Measurements from ENCODE around the gene TMEM198.
A peak's percentile ranks its signal among the peaks of the same experiment; 100 is the strongest.

The TMEM198 gene

DNA sequence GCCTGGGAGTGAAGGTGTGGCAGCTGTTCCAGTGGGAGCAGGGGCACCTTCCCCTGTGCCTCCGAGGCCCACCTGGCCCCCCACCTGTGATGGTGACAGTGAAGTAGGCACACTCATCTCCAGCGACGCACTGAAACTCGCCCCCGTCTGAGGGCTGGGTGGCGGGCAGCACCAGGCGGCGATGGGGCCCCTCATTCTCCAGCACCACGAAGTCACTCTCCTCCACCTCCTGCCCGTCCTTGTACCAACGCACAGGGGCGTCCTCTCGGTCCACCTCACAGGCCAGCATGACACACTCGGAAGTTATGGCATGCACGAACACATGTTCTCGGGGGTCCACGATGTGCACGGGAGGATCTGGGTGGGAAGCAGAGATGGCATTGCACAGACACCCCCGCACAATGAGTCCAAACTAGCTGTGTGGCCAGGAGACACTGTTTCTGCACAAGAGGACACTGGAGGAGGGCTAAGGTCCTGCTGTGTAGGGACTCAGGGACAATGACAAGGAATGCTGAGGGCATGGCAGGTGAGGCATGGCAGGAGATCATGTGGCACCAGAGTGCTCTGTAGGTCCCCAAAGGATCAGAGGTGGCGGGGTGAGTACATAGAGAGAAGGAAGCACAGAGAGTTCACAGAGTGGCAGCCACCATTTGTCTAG lies 19.6 kb downstream of the TMEM198 start:
- no peak for DNase-seq

DNA sequence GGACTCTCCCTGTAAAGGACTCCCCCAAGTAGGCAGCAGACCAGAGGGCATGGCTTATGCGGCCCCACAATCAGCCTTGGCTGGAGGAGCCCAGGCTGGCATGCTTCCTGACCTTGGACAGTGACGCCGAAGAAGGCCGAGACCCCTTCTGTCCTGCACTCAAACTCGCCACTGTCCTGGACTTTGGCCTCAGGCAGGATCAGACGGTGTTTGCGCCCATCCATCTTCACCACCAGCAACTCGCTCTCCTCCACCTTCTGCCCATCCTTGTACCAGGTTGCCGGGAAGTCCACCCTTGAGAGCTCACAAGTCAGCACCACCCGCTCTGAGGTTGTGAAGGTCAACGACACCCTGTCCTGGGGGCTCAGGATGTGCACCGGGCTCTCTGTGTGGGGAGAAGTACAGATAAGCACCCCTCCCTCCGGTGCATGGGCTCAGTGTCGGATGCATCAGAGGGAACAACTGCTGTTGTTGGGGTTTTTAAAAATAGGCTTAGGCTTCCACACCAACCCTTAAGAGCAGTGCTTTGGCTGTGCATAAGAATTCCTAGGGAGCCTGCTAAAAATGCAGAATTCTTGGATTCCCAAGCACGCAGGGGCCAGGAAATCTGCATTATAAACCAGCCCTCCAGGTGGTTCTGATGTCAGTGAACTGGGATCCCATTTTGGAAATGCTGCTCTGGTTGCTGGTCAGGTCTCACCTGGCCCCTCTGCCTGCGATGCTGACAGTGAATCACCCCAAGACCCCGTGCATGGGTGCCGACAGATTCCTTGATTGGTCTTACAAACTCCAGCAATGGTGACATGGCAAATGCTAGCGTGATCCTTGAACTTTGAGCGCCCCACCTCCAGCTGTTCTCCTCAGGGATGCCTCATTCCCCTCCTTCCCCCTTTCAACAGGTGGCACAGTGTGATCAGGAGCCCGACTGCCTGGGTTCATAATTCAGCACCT lies 21.6 kb downstream of the TMEM198 start:
- DNase-seq = no peak

DNA sequence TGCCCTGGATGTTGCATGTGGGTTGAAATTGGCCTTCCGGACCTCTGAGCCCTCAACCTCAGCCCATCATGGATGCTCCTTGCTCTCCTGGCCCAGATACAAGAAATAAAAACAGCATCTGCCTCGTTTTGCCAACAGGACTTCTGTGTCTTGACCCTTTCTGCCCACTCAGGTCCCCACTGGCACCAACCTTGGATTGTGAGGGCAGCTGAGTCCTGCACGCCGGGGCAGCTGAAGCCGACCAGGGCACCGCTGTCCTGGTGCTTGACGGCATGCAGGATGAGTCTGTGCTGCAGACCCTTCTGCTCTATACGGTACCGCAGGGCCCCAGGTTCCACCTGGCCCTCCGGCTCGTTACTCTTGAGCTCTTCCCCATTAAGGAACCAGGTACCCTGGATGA lies 22.8 kb downstream of the TMEM198 start:
- no peak for DNase-seq

DNA sequence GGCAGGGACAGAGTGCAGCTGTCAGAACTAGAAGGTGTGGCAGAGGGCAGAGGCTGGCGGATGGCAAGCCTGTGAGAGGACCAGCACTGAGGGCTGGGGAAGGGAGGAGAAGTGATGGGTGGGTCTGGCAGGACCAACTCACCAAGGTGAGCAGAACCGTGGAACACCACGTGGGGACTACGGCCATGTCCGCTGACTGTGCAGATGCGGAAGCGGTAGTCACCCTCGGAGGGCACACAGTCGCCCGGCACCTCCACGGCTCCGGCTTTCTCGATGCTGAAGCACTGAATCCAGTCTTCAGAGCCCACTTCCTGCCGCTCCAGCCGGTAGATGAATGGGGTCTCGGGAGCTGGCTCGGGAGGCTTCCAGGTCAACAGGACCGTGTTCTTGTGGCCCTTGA lies 23.3 kb downstream of the TMEM198 start:
- DNase-seq = no peak

DNA sequence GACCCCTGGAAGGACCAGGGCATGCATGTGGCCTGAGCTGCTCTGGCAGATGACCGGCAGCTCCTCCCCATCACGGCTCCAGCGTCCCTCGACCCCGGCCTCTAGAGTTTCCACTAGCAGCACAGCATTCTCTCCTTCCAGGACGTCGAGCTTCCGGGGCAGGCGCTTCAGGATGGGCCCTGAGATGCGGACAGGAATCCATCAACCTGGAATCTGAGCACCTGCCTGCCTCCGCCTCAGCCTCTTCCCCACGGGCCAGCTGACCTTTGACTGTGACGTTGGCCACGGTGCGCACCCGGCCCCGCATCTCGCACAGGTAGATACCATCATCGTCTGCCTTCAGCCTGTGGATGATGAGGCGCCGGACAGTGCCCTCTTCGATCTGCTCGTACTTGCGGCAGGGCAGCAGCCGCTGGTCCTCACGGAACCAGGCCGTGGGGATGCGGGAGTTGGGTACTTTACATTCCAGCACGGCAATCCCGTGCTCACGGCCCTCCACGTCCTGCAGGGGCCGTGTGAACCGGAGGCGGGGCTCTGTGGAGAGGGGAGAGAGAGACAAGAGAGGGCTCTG lies 24.0 kb downstream of the TMEM198 start:
- DNase-seq = no peak

DNA sequence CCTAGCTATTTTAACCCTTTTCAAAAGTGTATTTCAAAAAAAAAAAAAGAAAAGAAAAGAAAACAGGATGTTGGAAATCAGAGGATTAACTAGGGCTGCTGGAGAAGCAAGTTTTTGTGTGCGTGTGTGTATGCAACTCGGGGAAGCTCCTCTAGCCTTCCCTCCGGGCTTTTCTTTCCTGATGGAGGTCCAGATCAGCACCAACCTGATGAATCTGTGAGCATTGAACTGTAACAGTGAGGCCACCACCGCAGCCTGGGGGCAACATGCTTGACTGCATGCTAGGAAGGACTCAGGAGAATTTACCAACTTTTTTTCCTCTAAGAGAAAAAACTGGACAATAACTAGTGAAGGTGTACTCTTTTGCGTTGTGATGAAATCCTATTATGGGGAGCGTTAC lies 25.2 kb downstream of the TMEM198 start:
- no peak for DNase-seq

DNA sequence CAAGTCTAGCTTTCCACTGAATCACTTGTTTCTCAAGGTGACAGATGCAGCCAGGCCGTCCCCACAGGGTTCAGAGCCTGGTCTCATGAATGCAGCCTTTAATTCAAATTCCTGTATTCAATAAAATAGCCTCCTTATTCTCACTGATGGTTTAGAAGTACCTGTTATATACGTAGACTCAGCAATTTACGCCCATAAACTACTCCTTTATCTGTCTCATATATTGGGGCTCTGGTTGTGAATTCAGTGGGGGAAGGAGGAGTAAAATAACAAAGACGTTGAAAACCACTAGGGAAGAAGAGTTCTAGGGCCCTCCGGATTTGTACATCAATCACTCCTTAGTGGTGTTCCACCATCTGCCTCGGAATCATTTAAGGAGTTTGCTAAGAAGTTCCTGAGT lies 25.8 kb downstream of the TMEM198 start:
- no peak for DNase-seq

DNA sequence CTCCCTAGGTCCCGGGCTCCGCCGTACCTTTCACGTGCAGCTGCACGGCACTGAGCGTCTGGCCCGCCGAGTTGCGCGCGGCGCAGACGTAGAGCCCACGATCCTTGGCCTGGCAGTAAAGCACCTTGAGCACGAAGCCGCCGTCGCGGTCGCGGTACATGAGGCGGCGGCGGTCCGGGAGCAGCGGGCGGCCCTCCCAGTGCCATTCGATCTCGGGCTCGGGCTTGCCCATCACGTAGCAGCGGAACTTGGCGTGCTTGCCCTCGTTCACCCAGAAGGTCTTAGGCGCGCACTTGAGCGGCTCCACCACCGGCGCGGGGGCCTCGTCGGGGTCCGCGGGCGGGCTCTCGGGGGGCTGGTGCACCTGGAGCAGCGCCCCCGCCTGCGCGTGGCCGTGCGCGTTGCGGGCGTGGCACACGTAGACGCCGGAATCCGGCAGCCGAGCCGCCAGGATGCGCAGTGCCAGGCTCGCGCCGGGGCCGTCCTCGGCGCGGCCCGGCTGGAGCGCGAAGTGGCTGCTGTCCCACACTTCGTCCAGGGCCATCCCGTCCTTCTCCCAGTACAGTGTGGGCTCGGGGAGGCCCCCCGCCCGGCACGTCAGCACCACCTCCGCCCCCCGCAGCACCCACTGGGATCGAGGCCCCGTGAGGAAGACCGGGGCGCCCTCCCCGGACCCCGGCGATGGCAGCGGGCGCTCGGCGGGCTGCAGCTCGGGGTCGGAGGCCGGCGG lies 26.5 kb downstream of the TMEM198 start:
- DNase-seq = no peak

DNA sequence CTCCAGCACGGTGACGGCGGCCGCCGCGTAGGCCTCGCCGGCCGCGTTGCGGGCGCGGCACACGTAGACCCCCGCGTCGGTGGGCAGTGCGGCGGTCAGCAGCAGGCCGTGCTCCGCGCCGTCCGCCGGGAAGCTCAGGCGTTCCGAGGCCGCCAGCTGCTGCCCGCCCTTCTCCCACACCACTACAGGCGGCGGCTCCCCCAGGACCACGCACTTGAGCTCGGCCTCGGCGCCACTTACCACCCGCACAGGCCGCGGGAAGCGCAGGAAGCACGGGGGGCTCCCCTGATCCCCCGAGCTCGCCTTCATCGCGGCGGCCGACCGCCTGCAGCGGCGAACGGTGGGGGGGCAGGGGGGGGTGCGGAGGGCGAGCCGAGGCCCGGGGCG lies 27.1 kb downstream of the TMEM198 start:
- no peak for DNase-seq

DNA sequence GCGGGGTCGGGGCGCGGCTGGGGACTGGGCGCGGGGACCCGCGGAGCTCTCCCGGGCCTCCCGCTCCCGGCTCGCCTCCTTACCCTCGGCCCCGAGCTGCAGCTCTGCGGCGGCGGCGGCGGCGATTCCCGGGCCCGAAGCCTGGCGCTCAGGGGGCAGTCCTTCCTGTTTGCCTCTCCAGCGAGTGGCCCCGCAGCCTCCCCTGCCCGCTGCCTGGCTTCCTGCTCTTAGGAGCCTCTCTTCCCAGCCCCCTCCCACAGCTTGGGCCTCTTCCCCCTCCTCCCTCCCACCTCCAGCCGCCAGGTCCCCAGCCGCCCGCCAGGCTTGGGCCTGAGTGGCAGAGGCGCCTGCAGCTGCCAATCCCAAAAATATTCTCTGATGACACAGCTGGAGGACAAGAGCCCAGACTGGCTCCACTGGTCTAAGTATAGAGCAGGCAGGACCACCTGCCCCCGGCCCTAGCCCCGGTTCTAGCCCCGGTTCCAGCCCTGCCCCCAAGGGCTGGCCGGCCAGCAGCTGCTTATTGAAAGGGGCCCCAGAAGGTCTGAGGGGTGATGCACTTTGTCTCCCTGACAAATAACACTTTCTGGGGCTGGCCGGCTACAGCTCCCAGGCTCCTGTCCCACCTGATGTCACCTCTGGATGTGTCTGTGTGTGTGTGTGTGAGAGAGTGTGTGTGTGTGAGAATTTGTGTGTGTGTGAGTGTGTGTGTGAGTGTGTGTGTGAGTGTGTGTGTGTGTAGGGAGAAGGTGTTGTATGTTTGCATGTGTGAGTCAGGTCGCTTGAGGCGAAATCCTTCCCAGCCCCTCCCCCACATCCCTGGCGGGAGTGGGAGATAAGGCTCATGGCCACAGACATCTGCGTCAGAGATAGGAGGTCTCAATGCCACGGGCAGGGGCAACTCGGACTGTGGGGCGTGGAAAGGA lies 27.7 kb downstream of the TMEM198 start, which contains the start of gene OBSL1:
Gene OBSL1, minus strand, starts transcription at position 229 of the 926 bp plus-strand sequence. CDS start 307 bp downstream, outside the sequence.
- peak; percentile 59 for DNase-seq

DNA sequence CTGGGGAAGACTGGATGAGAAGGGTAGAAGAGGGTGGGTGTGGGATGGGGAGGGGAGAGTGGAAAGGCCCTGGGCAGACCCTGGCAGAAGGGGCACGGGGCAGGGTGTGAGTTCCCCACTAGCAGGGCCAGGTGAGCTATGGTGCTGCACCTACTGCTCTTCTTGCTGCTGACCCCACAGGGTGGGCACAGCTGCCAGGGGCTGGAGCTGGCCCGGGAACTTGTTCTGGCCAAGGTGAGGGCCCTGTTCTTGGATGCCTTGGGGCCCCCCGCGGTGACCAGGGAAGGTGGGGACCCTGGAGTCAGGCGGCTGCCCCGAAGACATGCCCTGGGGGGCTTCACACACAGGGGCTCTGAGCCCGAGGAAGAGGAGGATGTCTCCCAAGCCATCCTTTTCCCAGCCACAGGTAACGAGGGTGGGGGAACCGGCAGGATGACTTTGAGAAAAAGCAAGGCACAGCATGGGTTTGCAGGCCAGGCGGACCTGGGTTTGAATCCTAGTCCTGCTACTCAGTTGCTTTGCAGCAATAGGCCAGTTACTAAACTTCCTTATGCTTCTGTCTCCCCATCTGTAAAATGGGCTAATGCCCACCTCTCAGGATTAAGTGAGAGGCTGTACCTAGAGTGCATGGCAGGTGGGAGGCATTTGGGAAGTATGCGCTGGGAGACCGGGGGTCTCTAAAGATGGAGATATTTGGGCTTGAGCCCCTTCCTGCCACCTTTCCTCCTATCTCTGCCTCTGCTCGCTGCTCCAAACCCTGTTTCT lies 28.6 kb downstream of the TMEM198 start, which contains the start of gene INHA:
Gene INHA, plus strand, starts transcription at position 74 of the 765 bp plus-strand sequence. Its CDS starts 65 bp downstream, at position 139.
- no peak for DNase-seq

DNA sequence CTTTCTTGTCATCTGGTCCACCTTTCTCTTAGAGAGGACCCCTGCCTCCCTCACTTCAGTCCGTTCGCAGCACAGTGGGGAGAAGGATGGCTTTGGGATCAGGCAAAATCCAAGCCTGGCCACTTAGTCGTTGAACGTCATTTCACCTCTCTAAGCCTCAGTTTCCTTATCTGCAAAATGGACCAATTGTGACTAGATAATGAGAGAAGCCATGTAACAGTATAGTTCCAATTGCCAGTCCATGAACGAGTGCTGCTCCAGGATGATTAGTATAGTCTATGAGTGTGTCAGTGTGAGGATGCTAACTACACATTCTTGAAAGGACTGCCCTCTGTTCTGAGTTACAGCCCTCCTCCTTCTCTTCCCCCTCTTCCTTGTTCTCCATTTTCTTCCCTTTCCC lies 29.3 kb downstream of the TMEM198 start:
- no peak for DNase-seq

DNA sequence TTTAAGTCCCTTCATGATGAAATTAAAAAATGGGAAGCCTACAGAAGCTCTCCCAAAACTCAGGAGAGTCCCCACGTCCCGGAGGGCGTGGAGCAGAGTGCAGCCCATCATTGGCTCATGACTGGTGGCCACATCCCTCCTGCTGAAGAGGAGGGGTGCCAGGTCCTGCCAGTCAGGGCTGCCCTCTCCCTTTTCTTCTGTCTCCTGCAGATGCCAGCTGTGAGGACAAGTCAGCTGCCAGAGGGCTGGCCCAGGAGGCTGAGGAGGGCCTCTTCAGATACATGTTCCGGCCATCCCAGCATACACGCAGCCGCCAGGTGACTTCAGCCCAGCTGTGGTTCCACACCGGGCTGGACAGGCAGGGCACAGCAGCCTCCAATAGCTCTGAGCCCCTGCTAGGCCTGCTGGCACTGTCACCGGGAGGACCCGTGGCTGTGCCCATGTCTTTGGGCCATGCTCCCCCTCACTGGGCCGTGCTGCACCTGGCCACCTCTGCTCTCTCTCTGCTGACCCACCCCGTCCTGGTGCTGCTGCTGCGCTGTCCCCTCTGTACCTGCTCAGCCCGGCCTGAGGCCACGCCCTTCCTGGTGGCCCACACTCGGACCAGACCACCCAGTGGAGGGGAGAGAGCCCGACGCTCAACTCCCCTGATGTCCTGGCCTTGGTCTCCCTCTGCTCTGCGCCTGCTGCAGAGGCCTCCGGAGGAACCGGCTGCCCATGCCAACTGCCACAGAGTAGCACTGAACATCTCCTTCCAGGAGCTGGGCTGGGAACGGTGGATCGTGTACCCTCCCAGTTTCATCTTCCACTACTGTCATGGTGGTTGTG lies 30.9 kb downstream of the TMEM198 start:
- DNase-seq = peak; percentile 34

DNA sequence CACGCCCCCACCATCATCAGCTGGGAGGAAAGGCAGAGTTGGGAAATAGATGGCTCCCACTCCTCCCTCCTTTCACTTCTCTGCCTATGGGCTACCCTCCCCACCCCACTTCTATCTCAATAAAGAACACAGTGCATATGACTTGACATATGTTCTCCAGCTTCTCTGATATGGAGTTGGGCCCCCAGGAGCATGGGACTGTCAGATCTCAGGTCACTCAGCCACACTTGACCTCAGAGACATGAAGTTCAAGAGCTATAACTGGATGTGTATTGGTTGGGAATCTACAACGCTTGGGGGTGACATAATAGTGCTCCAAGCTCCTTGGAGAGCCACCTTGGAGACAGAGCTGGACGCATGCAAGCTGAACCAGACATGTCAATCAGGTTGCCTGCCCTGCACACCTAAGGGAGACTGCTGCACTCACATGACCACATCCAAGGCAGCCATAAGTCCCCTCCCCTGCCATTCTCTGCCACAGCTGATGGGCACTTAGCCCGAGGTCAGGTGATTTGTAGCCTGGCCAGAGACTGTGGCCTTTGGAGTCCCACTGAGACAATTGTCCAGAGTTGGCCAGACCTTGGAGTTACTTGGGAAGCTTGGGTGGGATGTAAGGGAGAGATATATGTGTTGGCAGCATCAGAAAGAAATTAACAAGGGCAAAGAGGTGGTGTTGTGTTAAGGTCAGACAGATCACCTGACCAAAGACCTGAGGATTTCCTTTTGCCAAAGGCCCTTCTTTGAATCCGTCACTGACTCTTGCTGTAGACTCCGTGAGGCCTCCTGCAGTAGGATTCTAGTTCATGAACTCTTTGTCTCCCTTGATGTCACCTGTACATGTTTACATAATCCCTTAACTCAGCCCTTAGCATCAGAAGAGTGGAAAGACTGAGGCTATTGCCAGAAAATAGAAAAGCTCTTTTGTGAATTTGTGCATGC lies 32.0 kb downstream of the TMEM198 start:
- DNase-seq = no peak

DNA sequence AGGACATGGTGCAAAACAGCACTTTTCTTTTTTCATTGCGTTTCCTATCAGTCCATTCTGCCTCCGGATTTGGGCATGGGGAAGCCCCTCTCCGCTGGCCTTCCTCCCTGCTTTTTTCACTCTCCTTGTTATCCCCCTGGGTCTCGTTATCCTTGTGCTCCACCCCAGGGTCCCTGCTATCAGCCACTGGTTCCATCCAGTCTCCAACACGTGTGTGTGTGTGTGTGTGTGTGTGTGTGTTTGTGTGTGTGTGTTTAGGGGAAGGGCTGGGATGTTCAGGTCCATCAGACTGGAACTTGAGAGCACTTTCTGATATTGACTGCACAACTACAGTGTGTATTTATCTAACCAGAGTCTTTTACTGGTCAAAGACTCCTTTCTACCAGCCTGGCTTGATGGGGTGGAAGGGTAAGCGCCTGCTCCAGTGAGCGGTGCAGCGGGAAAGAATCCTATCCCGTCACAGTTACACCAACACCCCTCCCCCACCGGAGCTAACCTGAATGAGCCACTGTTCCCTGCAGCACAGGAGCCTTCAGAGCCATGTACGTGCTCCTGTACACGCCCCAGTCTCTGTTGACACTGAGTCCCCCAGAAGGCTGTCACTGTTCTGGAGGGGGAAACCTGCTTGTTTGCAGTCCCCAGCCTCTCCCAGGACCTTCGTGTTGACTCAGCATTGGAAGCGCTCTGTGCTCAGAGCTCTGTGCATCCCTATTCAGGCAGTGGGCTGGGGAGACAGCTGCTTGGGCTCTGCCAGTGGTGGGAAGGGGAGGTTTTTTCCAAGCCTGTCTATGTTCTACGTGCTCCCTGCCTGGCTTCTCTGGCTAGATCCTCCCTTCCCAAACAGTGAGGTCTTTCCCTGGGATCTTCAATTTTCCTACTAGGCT lies 32.9 kb downstream of the TMEM198 start:
- DNase-seq = peak; percentile 22

DNA sequence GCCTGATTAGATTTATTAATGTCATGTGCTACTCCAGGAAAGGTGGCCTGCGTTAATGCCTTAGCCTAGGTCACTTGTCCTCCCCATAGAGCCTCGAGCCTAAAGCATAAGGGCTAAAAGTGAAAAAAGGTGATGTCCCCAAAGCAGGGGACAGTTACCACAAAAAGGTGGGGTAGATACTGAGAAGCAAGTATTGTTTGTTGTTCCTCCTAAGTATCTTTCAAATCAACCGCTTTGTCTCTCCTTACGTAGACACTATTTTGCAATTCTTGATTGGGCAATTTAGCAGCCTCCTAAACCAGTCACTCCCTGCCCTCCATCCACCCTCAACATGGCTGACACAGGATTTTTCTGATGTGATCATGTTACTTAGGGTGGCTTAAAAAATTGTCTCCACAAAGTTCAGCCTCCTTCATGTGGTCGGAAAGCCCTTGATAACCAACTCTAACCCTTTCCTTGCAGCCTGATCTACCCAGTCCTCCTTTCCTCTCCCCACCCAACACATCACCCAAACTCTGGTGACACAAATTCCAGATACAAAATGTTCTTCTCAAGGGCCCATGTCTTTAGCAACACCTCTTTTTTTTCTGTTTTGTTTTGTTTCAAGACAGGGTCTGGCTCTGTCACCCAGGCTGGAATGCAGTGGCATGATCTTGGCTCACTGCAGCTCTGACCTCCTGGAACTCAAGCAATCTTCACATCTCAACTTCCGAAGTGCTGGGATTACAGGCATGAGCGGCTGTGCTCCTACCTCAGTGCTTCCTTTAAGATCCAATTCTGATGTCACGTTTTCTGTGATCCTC lies 35.2 kb downstream of the TMEM198 start:
- DNase-seq = no peak

DNA sequence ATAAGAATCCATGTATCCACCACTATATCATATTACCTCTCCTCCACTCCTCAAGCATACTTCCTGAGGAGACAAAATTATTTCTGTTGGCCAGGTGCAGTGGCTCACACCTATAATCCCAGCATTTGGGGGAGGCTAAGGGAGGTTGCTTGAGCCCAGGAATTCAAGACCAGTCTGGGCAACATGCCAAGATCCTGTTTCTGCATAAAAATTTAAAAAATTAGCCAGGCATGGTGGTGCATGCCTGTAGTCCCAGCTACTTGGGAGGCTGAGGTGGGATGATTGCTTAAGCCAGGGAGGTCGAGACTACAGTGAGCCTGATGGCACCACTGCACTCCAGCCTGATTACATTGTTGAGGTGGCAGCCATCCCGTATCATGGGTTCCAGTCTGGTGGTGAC lies 37.5 kb downstream of the TMEM198 start:
- no peak for DNase-seq
